Left forelimb (tissue), 1 donor: Measurements from ENCODE around the gene STK40.

ENCODE experiments used
- DNase-seq: peaks from one replicate; pipeline ENCODE4 v3.0.0-alpha.2; 2018; ENCODE audit warnings: low spot score

The STK40 gene

DNA sequence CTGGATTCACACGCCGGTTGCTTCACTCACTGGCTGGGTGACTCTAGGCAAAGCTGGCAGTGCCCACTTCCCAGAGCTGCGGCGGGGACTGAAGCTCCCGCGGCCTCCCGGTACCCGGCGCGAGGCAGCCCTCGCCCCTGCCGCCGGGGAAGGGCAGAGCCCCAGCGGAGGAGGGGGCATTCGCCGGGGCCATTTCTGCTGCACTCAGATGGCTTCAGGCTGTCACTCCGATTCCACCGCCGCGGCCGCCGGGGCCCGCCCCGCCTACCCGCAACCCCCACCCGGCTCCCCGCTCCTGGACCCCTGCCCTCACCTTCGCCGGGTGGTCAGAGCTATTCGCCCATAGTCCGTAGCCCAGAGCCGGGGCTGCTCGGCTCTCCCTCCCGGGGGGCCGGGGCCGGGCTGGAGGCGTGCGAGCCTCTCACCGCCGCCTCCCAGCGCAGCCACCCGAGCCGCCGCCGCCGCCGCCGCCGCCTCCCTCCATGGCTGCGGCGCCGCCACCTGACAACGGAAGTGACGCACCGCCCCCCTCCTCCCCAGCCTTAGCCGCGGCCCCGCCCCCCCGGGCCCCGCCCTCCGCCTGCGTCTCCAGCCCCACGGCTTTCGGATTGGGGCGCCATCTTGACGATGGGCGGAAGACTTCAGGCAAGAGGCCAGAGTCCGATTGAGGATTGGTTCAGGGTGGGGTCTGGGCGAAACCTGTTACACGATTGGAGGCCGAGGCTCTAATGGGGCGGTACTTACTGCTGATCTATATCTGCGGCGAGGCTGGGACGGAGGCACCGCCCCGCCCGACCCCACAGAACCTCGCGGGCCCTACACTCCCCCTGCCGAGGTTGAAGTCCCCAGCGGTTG lies at the start of gene STK40:
TSS of gene STK40 (minus strand) at position 515 of the 855 bp plus-strand sequence. CDS start 24,592 bp downstream, outside the sequence.
- peak; percentile 99 for DNase-seq

- no peak for DNase-seq
Measured at GRCh38 chr1:36433102-36433501, 47.4 kb upstream of the STK40 start.

- no peak for DNase-seq
Measured at GRCh38 chr1:36432616-36433015, 46.9 kb upstream of the STK40 start.

- no peak for DNase-seq
Measured at GRCh38 chr1:36425791-36426190, 40.1 kb upstream of the STK40 start.

- no peak for DNase-seq
Measured at GRCh38 chr1:36421649-36422048, 35.9 kb upstream of the STK40 start.

- DNase-seq: peak; percentile 91
Measured at GRCh38 chr1:36420836-36421317, 35.2 kb upstream of the STK40 start.

GRCh38 chr1:36420409-36420808 lies 34.7 kb upstream of the STK40 start:
- DNase-seq: no peak

GRCh38 chr1:36419569-36419968 lies 33.8 kb upstream of the STK40 start:
- no peak for DNase-seq

DNA sequence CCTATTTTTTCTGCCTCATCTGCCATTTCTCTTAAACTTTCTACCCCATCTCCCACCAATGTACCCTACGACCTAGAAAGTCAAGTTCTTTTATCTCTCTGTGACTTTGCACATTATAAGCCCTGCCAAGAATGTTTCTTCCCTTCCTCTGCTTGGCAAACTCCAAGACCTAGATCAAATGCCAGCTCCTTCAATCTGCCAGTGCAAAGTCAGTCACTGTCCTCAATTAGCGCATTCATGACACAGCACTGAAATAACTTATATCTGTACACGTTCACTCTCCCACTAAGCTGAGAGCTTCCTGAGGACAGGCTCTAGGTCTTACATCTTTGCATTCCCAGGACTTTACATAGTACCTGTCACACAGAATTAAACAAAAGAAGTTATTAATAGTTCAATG lies 33.4 kb upstream of the STK40 start:
- DNase-seq: no peak

DNA sequence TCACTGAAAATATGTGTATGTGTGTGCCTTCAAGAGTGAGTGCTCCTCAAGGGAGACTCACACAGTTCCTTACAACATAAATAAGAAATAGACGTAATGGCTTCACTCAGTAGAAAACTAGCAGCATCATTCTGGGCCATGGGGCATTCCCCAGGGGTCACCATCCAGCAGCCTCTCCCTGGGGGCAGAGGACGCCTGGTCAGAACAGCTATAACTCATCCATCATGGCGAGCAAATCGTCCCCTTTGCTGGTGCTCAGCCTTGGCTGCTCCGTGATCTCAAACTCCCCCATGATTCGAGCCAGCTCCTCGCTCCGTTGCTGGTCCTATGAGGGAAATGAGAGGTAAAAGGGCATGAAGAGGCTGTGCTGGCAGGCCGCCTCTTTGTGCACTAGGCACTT lies 32.2 kb upstream of the STK40 start:
- DNase-seq: no peak

DNA sequence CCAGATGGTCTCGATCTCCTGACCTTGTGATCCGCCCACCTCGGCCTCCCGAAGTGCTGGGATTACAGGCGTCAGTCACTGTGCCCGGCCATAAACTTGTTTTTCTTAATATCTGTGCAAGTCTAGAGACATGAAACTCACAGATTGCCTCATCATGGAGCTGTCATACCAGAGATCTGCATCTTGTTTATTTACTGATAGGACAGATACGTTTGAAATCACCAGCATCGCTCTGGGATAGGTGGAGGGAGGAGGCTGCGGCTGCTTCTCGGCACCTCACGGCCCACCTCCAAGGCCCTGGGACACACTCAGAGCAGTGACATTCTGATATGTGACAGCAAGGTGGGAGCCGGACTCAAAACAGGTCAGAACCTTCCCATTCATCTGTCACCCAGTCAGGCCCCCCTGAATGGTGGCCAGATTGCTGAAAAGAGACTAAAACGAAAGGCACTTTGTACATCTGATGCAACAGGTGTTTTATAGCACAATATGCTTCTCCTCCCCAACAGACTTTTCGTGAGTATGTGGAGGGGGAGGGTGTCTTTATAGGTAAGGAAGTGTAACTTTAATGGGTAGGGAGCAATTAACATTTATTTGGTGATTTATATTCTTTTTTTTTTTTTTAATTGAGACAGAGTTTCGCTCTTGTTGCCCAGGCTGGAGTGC lies 30.1 kb upstream of the STK40 start:
- no peak for DNase-seq

GRCh38 chr1:36414384-36414783 lies 28.7 kb upstream of the STK40 start:
- DNase-seq: no peak

GRCh38 chr1:36411674-36412648 lies 26.2 kb upstream of the STK40 start:
- DNase-seq: no peak

GRCh38 chr1:36408479-36408878 lies 22.8 kb upstream of the STK40 start:
- DNase-seq: no peak

- no peak for DNase-seq
Measured at GRCh38 chr1:36406440-36406839, 20.7 kb upstream of the STK40 start.

- no peak for DNase-seq
Measured at GRCh38 chr1:36402504-36402890, 16.8 kb upstream of the STK40 start.

- no peak for DNase-seq
Measured at GRCh38 chr1:36401602-36402503, 16.1 kb upstream of the STK40 start.

- peak; percentile 74 for DNase-seq
Measured at GRCh38 chr1:36400825-36401601, 15.3 kb upstream of the STK40 start.

DNA sequence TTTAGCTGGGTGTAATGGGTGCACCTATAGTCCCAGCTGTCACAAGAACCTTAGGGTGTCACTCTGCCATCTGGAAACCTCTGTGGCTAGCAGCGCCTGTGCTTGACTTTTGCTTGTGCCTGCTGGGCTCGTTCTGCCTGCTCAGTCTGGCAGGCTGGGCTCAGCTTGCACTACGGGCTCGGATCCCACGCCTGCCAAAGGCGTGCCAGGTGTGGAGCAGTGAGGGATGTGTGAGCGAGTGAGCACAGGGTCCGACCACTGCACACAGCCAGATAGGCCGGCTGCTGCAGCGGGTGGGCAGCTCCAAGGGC lies 14.7 kb upstream of the STK40 start:
- no peak for DNase-seq

DNA sequence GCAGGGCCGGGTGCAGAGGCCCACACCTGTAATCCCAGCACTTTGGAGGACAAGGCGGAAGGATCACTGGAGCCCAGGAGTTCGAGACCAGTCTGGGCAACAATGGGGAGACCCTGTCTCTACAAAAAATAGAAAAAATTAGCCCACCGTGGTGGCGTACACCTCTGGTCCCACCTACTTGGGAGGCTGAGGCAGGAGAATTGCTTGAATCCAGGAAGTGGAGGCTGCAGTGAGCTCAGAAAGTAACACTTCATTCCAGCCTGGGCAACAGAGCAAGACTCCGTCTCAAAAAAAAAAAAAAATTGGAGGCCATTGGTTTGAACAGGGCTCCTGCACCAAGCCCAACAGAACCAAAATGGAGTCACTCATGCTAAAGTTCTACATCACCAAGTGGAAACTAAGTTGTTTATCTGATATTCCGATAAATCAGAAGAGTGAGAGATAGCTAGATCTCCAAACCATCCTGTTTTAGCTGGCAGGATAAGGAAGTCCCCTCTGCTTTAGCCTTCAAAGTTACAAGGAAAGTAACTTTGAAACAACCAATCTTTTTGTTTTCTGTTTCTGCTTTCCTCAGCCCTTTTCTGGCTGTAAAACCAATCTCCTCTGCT lies 12.8 kb upstream of the STK40 start:
- DNase-seq: no peak
